Panc1 (cell line): ENCODE results near the gene GAD1. TPM values are rescaled to one million over a fixed set of nuclear protein-coding genes. Genes with fewer than 3 reads are reported as not detected.

Source experiments
- ATAC-seq: fragments of 200-7000 bp; cut with Tn5 transposase; 2 replicates; pipeline ENCODE4 v1.9.1; 2020; ENCODE audit warnings: mild to moderate bottlenecking, moderate library complexity
- BruUV-seq: library from RNA; stranded (reverse); fragments of 400-500 nt; replicated peaks from 2 replicates; lab custom pipeline; 2021; lab: Mats Ljungman, UMichigan
- CTCF ChIA-PET: fragments of 300-600 bp; sonication (Branson Sonifier 250); formaldehyde crosslinking; loops from one replicate; lab custom pipeline; 2022; ENCODE audit warnings: antibody characterized with exemption; lab: Charles Lee
- POLR2A ChIA-PET: fragments of 300-600 bp; sonication (Branson Sonifier 250); formaldehyde crosslinking; loops from one replicate; lab custom pipeline; 2022; ENCODE audit warnings: antibody characterized with exemption; lab: Charles Lee
- DNase-seq: peaks from one replicate; pipeline ENCODE4 v3.0.0-alpha.2; 2010; ENCODE audit warnings: low read depth, low spot score
- H3K27ac ChIP-seq: 2 replicates; pipeline ENCODE4 v1.5.1; 2011; ENCODE audit warnings: mild to moderate bottlenecking, low read length, inconsistent platforms
- H3K27me3 ChIP-seq: fragments of 200-500 bp; sonication (Bioruptor generic); 2 replicates; pipeline ENCODE4 v1.6.0; 2014; ENCODE audit warnings: low read length, inconsistent platforms; ENCODE audit not compliant: control insufficient read depth, insufficient read depth
- H3K36me3 ChIP-seq: fragments of 200-500 bp; sonication (Bioruptor generic); 2 replicates; pipeline ENCODE4 v1.5.1; 2014; ENCODE audit warnings: inconsistent platforms, mild to moderate bottlenecking, low read length, moderate library complexity; ENCODE audit not compliant: control insufficient read depth, insufficient read depth
- H3K4me1 ChIP-seq: 2 replicates; pipeline ENCODE4 v1.5.1; 2011; ENCODE audit warnings: inconsistent platforms, mild to moderate bottlenecking, low read length, moderate library complexity; ENCODE audit not compliant: control insufficient read depth, insufficient read depth
- H3K4me3 ChIP-seq, 2 experiments: 2 replicates each; pipeline ENCODE4 v1.5.1; 2011 to 2012; ENCODE audit warnings: low read depth in 2 of 2, low read length in 2 of 2, mild to moderate bottlenecking in 2 of 2, inconsistent platforms in 1 of 2, moderate library complexity in 1 of 2
- H3K9me3 ChIP-seq: fragments of 200-500 bp; sonication (Bioruptor generic); 2 replicates; pipeline ENCODE4 v1.5.1; 2014; ENCODE audit warnings: low read depth, mild to moderate bottlenecking, inconsistent platforms, low read length, moderate library complexity; ENCODE audit not compliant: control insufficient read depth, insufficient read depth
- CTCF ChIP-seq: fragments of 450-650 bp; IDR thresholded peaks from 2 replicates; pipeline ENCODE4 v1.5.1; 2017; ENCODE audit warnings: mild to moderate bottlenecking
- POLR2AphosphoS5 ChIP-seq: IDR thresholded peaks from 2 replicates; pipeline ENCODE4 v1.6.1; 2012; ENCODE audit warnings: mild to moderate bottlenecking, low read depth, low read length, moderate library complexity
- REST ChIP-seq, 2 experiments: IDR thresholded peaks; 2 replicates each; pipeline ENCODE4 v1.6.1; 2011 to 2012; ENCODE audit warnings: low read depth in 2 of 2, control low read depth in 1 of 2, low read length in 1 of 2, mild to moderate bottlenecking in 1 of 2, moderate library complexity in 1 of 2; ENCODE audit not compliant: insufficient read depth in 1 of 2
- SIN3A ChIP-seq: IDR thresholded peaks from 2 replicates; pipeline ENCODE4 v1.6.1; 2012; ENCODE audit warnings: low read depth, mild to moderate bottlenecking, low read length, moderate library complexity, borderline replicate concordance; ENCODE audit not compliant: insufficient read depth
- TCF7L2 ChIP-seq: IDR thresholded peaks from 2 replicates; pipeline ENCODE4 v1.6.1; 2011; ENCODE audit warnings: mild to moderate bottlenecking, low read depth, low read length, inconsistent platforms
- in situ Hi-C: cut with HindIII; loops from 2 replicates; pipeline ENCODE4 v1.10.0; 2016; ENCODE audit warnings: low sequenced_read_pairs, low pct_unique_long_range_greater_than_20kb
- intact Hi-C: fragments of 100-400 bp; cut with micrococcal nuclease; formaldehyde crosslinking; loops from one replicate; pipeline ENCODE4 v1.10.0; 2022; ENCODE audit not compliant: unreplicated experiment
- total RNA-seq: library from RNA; stranded (reverse); gene quantifications from one replicate; pipeline ENCODE4 v1.2.1, GENCODE V29; 2021; ENCODE audit not compliant: unreplicated experiment

The GAD1 gene
- total RNA-seq, 1 experiment from 2014 or later = 12.5 TPM

DNA sequence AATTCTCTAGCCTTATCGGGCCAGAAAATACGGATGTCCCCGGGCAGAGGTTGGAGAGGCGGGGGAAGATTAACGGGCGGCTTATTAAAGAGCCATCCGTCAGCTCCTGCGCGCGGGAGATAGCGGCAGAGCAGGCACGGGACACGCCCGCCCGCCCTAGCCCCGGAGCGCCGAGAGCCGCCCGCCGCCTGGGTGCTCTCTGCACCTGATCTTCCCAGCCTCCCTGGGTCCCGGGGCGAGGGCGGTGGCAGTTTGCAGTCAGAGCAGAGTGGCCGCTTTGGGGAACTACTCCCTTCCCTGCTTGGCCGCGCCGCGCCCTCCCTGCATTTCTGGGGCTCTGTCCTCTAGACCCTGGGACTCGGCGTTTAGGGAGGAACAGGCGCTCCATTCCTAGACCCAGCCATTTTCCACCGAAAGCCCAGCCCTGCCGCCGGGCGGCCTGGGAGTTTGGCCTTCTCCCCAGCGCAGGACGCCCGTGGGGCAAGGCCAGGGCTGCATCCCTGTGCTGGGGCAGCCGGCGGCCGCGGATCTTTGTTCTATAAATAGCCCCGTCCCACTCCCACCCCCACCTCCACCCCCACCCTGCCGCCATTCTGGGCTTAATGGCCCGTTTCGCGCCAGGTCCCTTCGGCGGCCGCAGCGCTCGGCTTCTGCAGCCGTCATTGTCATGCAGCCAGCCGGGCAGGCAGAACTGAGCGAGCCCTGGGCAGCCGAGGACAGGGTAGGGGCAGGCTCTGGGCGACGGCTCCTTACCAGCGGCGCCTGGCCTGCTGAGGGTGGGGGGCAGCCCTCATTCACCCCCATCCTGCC is 6.6 kb downstream of the GAD1 start:
- Histone ChIP-seq H3K4me1 (peaks cover 8% of the 10 kb centered on the region; the same call in 1 of the 2 replicates), H3K9me3 (no peaks in the 10 kb centered on the region), H3K36me3 (no peaks in the 10 kb centered on the region), H3K27ac (no peak overlapping the region), H3K4me3 (no peak overlapping the region), H3K27me3 (no peaks in the 10 kb centered on the region)
- ChIA-PET POLR2A (no interaction called here), CTCF (no interaction called here)
- in situ Hi-C loops (no loop called here), intact Hi-C loops (no loop called here)
- BruUV-seq = no TSS peak
- ATAC-seq (no peak), DNase-seq (no peak)
- TF ChIP-seq POLR2AphosphoS5 (no peak), CTCF (no peak), REST (IDR thresholded peaks at IDR 0.05; ENCODE audit: insufficient read depth in 1 of 2, low read depth in 2 of 2, low read length in 1 of 2) (no peak), TCF7L2 (no peak), SIN3A (no peak)

DNA sequence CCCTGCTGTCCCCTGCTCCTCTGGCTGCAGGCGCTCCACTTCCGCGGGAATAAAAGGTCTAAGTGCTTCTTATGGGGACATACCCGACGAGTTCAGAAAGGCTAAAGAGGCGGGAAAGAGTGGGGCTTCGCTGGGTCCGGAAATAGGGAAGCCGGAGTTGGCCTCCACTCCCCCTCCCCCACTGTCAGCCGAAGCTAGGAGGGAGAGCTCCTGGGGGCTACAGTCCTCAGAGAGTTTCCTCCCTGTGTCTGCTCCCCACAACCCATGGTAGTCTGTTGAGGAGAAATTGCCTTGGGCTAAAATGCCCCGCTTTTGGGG is 7.2 kb downstream of the GAD1 start:
- TF ChIP-seq TCF7L2 (no peak), REST (IDR thresholded peaks at IDR 0.05; ENCODE audit: insufficient read depth in 1 of 2, low read depth in 2 of 2, low read length in 1 of 2) (no peak), SIN3A (no peak), CTCF (no peak), POLR2AphosphoS5 (no peak)
- no peak for ATAC-seq
- intact Hi-C loops (no loop called here), in situ Hi-C loops (no loop called here)
- Histone ChIP-seq H3K36me3 (no peaks in the 10 kb centered on the region), H3K9me3 (no peaks in the 10 kb centered on the region), H3K4me1 (peaks cover 4% of the 10 kb centered on the region; the same call in 1 of the 2 replicates), H3K4me3 (no peak overlapping the region), H3K27ac (no peak overlapping the region), H3K27me3 (no peaks in the 10 kb centered on the region)
- ChIA-PET POLR2A (no interaction called here), CTCF (no interaction called here)
- DNase-seq = no peak
- no TSS peak for BruUV-seq
